COLO668 (cell line): ENCODE results near the gene FGD5.
A peak's percentile ranks its signal among the peaks of the same experiment; 100 is the strongest.
"Not testable (repeated sequence)": the region's sequence is repeated elsewhere in the genome, so short reads cannot be mapped to it uniquely, and the experiment has no call there.

Experiments
- DNase-seq: peaks from one replicate; lab custom pipeline; 2025; ENCODE audit not compliant: unreplicated experiment; lab: John Stamatoyannopoulos, UW

The FGD5 gene

DNA sequence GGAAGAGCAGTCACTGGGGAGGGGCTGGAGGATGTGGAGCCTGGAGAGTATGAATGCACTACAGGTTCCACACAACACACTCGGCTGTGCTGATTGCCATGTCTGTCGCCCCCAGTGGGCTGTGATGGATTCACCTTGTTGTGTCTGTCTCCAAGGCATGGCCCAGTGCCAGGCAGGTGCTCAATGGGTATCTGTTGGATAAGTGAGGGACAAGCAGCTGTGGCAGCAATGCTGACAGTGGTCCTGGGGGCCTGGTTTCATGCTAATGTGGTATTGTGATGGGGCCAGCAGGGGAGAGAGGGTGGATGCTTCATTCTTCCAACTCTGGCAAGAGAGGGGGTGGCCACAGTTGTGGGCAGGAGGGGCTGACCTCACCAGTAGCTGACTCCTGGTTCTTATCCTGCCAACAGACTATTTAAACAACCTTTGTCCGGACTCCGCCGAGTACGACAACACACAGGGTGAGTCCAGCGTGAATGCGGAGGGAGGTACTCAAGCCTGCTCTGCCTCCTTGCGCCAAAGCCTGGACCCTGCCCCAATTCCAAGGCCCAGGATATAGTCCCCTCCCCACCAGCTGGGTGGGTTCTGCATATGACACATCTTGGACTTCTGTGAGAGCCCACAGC lies 81.3 kb downstream of the FGD5 start:
- peak; percentile 12 for DNase-seq

DNA sequence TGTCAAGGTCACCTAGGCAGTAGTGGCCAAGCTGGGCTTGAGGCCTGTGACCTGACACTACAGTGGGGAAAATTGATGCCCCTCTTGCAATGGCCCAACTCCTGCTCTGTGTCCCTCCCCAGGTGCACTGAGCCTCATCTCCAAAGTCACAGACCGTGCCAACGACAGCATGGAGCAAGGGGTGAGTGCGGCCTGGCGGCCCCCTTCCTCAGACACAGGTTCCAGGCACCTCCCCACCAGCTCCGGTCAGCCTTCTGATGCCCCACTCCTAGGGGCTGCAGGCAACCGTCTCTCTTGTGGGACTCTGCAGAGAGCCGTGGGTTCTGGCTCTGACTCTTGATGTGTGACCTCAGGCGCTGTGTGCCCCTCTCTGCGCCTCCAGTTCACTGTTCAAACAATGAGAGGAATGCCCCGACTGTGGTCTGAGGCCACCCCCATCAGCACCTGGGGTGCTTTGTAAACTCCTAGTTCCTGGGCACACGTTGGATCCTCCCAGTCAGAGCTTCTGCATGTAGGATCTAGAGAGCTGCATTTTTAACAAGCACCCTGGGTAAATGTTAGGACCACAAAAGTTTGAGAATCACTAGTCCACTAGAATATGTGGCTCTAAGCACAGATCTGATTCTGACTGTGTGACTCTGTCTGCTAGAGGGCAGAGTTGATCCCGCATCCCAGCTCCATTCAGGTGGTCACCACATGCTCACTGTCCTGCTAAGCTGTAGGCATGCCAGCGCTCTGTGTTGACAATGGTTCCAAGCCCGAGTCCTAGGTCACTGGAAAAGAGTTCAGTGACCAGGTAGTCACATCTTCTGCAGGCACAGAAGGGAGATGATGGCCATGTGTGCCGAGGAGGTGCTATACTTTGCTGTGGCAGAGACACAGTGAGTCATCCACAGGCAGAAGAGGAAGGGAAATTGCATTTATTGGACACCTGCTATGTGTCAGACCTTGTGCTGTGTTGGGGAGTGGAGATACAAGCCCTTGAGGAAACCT lies 82.4 kb downstream of the FGD5 start:
- no peak for DNase-seq

DNA sequence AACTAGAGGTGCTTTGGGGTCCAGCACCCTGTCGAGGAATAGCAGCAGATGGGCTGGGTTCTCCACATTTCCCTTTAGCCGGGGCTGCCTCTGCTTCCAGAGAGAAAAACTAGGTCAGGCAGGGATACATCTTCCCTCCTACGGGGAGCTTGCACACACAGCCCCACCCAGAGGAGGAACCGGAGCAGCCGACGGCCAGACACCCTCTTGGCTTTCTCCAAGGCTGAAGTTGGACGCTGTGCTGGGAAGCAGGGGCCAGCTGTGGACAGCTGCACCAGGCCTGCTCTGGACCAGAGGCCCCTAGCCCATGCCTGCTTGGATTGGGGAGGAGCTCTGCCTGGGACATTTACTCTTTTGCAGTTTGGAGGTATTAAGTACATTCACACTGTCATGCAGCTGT lies 84.0 kb downstream of the FGD5 start:
- no peak for DNase-seq

DNA sequence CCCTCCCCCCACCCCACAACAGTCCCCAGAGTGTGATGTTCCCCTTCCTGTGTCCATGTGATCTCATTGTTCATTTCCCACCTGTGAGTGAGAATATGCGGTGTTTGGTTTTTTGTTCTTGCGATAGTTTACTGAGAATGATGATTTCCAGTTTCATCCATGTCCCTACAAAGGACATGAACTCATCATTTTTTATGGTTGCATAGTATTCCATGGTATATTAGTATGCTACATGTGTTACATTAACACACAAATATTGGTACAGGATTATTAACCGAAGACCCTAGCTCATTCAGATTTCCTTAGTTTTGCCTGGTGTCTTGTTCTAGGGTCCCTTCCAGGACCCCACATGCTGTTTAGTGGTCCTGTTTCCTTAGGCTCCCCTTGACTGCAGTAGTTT lies 84.7 kb downstream of the FGD5 start:
- DNase-seq: not testable (repeated sequence)

DNA sequence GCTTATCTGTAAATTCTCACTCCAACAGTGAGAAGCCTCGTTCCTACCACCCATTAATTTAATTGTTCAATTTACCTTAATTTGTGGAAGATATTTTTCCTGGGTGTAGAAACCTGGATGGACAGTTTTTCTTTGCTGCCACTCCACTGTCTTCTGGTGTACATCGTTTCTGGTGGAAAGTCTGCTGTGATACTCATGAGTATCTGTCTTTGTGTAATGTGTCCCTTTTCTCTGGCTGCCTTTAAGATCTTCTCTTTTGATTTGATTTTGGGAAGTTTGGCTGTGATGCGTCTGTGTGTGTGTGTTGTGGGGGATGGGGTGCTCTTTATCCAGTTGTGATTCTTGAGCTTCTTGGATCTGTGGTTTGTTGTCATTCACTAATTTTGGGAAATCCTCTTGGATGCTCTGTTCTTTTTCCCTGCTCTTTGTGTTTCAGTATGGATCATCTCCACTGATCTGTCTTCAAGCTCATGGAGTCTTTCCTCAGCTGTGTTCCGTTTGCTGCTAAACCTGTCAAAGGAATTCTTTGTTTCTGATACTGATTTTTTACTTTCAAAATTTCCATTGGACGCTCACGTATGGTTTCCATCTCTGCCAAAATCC lies 86.4 kb downstream of the FGD5 start:
- no peak for DNase-seq

DNA sequence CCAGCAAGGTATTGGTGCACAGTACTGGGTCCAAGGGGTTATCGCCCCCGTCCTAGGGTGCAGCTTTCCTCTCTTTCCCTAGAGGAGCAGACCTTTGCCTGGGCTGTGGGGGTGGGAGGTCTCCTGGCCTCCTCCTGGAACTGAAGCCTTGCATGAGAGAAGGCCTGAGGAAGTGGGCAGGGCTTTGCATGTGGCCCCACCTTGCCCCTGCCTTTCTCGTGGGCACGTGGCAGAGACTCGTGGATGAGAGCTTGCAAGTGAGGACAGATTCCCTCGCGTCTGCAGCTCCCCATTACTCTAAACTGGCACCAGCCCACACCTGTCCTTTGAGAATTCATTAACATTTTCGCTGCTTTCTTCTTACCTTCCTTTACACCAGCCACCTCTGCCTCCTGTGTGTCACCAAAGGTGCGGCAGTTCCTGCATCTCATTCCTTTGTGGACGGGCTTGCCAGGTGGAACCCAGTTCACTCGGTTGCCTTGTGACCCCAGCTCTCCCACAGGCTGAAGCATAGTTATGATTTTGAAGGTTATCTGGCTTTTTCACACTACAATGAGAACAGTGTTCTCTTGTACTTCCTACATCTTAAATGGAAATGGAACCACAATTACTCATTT lies 87.7 kb downstream of the FGD5 start:
- no peak for DNase-seq

DNA sequence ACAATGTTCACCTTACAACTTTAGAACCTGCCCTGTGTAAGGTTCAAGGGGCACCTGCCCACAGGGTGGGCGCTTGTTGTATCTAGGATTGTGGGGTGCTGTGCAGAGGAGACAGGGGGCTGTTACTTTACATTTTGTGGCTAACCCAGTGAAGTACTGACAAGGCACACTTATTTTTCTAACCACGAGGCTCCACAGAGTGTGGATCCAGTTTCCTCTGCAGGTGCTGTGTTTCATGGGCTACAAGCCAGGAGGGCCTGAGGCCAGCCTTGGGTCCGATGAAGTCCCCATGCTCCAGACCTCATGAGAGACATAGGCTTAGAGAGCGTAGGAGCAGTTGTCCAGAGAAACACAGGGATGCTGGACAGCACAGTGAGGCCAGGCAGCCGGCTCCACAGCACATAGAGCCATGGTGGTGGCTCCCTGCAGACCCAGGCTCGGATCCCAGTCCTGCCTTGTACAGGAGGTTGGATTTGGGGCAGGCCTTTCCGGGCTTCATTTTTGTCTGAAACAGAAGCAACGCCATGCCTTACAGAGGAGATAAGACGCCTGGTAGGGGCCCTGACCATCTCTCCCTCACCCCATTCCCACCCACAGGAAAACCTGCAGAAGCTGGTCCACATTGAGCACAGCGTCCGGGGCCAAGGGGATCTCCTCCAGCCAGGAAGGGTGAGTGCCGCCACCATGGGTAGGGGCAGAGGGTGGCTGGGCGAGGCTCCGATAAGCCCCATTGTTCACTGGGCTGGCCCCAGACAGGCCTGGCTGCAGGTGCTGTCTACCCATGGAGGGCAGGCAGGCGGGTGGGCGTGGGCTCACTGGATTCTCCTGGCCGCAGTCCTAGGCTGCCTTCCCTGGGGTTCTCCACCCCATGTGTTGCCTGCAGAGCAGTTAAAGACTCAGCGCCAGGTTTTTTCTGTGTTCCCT lies 88.5 kb downstream of the FGD5 start:
- no peak for DNase-seq

DNA sequence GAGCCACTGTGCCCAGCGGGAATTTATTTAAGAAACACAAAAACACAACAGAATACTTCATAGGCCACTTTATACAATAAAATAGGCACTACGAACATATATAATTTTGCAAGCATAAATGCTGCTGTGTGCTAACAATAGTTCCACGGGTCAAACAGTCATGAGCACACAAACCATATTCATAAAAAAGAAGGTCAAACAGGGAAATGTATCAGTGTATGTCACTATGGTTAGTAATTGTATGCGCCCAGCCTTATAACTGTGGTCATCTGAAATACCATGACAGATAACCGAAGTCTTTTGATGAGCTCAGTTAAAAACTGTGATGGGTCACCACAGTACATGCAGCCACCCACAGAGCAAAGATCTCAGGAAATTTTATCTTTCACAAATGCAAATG lies 90.5 kb downstream of the FGD5 start:
- DNase-seq: no peak

DNA sequence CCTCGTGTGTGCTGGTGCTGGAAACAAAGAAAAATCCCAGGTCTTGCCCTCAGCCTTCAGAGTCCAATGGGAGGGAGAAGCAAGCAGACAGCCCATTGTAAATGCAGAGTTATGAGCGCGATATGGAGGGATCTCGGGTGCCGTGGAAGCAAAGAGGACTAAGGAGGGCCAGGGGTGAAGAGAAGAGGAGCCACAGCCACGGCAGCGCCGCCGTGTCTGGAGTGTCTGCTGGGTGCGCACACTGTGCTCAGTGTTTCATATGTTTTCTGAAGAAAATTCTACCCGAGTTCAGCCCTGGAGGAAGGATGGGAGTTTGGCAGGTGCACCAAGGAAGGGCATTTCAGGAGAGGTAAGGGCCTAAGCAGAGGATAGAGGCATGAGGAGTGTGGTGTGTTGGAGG lies 92.9 kb downstream of the FGD5 start:
- DNase-seq: no peak

DNA sequence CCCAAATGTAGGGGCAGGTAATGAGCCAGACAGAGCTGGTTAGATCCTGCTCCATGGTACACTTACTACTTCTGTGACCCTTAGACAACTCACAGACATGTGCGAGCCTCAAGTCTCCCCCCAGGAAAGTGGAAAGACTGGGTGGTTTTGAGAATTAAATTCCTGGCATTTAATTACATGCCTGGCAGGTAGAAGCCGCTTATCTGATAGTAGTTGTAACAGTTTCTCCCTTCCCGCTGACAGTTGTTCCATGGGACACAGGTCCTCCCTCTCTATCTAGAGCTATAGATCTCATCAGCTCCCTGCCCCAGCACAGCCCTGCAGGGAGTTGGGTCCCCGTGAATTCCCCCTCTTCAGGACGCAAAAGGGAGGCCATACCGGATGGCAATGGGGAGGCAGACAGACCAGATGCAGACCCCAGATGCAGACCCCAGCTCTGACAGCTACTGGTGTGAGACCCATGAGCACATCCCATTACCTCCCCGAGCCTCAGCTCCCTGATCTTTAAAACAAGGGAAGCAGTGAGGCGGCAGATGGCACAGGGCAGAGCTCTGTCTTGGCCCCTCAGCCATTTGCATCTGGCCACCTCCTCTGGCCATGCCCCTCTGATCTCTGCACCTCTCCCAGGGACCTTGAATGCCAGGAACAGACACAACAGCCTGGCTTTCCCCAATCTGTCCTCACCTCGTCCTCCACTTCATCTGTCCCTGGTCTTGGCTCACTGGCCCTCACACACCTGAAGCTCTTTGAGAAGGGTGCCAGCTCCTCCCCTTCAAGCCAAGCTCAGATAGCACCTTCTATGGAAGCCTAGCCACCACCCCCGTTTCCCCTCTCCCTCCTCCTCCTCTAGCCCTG lies 94.5 kb downstream of the FGD5 start:
- DNase-seq: no peak

DNA sequence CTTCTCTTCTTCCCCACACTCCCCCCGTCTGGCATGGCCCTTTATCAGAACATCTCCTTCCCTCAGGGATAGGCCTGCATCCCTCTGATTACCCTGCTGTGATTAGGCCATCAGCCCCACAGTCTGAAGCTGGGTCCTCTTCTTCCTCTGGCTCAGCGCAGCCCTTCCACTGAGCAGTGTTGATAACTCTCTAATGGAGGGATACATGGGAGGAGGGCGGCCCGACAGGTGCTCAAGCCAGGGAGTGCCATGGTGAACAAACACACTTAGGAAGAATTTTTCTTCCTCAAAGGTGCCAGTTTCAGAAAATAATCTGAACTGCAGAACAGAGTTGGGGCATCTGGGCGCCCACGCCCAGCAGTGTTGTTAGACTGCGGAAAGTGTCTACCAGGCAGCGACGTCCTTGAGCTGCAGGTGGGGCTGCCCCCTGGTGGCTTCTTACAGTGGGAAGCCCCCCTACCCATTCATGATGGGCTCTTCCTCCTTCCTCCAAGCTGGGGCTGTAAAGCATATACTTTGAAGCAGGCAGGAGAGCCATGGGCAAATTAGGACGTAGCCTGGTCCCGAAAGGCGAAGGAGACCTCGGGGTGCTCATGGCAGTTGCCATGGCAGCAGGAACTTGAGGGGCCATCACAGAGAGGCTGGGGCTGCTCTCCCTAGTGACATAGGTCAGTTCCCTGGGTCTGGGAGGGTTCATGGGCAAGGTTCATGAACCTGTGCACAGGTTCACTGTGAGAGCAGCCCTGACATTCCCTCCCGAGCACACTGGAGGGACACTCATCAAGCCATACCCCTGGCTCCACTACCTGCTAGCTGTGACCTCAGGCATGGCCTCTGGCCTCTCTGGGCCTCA lies 95.4 kb downstream of the FGD5 start:
- DNase-seq: no peak

DNA sequence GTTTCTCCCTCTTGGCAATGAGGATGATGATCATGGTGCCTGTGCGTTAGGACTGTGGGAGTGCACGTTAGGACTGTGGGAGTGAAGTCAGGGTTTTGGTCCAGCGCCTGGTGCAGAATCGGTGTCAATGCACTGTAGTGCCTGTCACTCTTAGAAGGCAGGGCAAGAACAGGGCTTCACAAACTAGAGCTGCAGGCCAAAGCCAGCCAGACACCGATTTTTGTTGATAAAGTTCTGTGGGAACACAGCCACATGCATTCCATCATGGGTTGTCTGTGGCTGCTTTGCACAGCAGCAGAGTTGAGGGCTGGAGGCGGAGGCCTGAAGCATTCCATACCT lies 96.0 kb downstream of the FGD5 start:
- no peak for DNase-seq

DNA sequence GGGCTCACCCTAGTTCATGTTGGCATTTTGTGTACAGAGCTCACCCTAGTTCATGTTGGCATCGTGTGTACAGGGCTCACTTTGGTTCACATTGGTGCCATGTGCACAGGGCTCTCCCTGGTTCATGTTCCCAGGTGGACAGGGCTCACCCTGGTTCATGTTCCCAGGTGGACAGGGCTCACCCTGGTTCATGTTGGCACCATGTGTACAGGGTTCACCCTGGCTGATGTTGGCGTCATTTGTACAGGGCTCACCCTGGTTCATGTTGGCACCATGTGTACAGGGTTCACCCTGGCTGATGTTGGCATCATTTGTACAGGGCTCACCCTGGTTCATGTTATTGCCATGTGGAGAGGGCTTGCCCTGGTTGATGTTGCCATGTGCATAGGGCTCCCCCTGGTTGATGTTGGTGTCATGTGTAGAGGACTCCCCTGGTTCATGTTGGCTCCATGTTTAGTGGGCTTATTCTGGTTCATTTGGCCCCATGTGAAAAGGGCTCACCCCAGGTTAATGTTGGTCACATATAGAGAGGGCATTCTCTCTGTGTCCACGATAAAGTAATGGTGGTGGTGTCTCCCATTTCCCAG lies 97.0 kb downstream of the FGD5 start:
- no peak for DNase-seq

DNA sequence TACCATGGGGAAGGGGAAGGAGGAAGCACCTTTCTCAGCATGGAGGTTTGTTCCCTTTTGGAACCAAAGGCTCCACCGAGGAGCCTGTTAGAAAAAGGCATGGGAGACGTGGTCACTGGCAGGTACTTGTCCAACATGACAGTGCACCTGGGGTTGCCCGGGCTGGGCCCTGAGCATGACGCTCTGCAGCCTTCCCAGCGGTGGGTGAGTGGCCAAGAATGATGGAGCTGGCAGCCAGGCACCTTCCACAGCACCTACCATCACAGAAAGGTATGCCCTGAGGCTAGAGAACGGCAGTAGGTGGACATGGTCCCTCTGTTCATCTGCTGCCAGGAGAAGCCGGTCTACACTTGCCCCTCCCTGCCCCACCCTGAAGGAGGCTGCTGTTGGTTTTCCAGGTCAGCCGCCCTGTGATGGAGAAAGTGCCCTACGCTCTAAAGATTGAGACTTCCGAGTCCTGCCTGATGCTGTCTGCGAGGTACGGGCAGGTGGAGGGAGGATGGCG lies 99.6 kb downstream of the FGD5 start:
- no peak for DNase-seq

DNA sequence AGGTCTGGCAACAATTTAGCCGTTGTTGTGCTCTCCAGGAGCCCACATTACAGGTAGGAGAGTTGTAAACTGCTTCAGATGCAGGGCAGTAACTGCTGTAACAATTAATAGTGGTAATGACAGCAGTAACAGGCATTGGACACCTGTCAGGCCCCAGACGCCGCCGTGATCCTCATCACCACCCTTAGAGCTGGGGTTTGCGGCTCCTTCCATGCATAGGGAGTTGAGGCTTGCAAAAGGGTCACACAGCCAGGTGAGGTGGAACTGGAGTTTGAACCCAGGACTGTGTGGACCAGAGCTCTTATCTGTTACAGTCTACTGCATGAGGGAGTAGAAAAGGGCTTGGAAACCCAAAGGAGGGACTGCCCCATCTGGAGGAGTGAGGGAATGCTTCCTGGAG lies 101.8 kb downstream of the FGD5 start:
- no peak for DNase-seq

DNA sequence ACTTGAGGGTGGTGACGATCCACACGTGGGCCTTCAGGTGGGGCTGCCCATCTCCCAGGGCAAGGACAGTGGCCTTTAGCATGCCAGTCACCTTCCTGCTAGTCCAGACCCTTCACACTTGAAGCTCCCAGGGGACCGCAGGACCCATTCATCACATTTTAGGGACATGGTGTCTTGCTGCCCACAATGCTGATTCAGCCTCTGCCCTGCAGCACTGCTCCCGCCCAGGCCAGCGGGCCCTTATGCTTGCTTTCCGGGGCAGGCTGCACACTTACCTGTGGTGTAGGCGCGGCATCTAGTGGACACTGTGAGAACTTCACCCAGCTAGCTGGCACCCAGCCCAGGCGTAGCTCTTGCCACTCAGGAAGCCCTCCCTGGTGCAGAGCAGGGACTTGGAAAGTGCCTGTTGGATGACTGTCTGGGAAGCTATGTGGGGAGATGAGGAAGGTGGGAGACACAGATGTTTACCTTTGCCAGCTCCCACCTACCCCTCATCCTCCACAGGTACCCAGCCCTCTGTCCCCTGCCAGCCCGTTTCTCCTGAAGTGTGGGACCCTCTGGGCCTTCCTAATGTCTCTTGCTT lies 102.4 kb downstream of the FGD5 start:
- DNase-seq: peak; percentile 68

DNA sequence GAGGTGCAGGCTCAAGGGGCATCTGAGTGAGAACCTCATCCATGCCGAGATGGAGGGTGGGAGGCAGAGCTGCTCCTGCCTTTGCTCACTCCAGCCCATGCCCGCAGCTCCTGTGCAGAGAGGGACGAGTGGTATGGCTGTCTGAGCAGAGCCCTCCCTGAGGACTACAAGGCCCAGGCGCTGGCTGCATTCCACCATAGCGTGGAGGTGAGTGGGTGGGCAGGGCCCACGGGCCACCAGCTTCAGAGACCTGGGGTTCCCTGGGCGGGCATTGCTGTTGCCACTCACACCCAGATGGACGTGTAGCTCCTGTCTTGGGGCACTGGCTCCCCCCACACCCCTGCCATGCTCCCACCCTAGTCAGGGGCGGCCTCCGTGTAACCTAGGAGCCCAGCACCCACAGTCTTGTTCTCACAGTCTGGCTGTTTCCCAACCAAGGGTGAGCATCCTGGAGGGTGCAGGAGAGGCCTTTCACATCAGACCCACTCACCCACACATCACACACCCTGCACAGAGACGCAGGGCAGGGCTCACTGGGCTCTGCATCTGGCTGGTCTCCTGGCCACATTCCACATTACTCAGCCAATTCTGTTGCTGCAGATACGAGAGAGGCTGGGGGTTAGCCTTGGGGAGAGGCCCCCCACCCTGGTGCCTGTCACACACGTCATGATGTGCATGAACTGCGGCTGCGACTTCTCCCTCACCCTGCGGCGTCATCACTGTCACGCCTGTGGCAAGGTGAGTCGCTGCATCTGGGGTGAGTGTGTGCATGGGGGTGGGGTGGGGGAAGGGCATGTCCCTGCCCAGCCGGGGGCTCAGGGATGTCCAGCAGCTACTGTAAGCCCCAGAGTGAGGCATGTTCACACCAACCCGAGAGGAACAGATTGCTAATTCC lies 103.3 kb downstream of the FGD5 start:
- DNase-seq: no peak
